Endothelial cell of umbilical vein (primary cell): Measurements from ENCODE around the gene ZCCHC14. TPM values are rescaled to one million over a fixed set of nuclear protein-coding genes. Genes with fewer than 3 reads are reported as not detected.

Source experiments
- BruUV-seq: library from RNA; stranded (reverse); fragments of 400-500 nt; replicated peaks from 2 replicates; lab custom pipeline; 2021; lab: Mats Ljungman, UMichigan
- CTCF ChIA-PET: fragments of 300-600, 350-600 bp; sonication (Branson Sonifier 250); formaldehyde crosslinking; loops from one replicate; lab custom pipeline; 2021; ENCODE audit warnings: antibody characterized with exemption, inconsistent platforms; lab: Charles Lee
- POLR2A ChIA-PET: fragments of 300-600, 350-600 bp; sonication (Branson Sonifier 250); formaldehyde crosslinking; loops from one replicate; lab custom pipeline; 2021; ENCODE audit warnings: antibody characterized with exemption, inconsistent platforms; lab: Charles Lee
- DNase-seq: peaks from one replicate; pipeline ENCODE4 v3.0.0-alpha.2; 2011; ENCODE audit warnings: low read depth, low spot score
- FAIRE-seq: peaks from 2 replicates; lab custom pipeline; 2011; peaks lifted over from hg19 to GRCh38; lab: Jason Lieb, UNC
- H2AFZ ChIP-seq: 2 replicates; pipeline ENCODE4 v1.6.0; 2012; ENCODE audit warnings: low read depth, low read length, control low read depth, inconsistent platforms
- H3K27ac ChIP-seq: 2 replicates; pipeline ENCODE4 v1.5.1; 2011; ENCODE audit warnings: low read depth, mild to moderate bottlenecking, control low read depth, low read length, moderate library complexity; ENCODE audit not compliant: insufficient read depth
- H3K27me3 ChIP-seq, 2 experiments: 2 replicates each; pipeline versions ENCODE4 v1.6.0 to v1.6.1; 2011; ENCODE audit warnings: low read length in 2 of 2, mixed read lengths in 1 of 2; ENCODE audit not compliant: control insufficient read depth in 2 of 2, insufficient read depth in 2 of 2
- H3K36me3 ChIP-seq, 2 experiments: 2 replicates in 1 of 2; 3 replicates in 1 of 2; pipeline ENCODE4 v1.5.1; 2011; ENCODE audit warnings: low read length in 2 of 2, mild to moderate bottlenecking in 1 of 2, moderate library complexity in 1 of 2; ENCODE audit not compliant: control insufficient read depth in 2 of 2, insufficient read depth in 2 of 2; ENCODE audit errors: extremely low read depth in 1 of 2
- H3K4me1 ChIP-seq: 3 replicates; pipeline ENCODE4 v1.5.1; 2011; ENCODE audit warnings: mild to moderate bottlenecking, low read length; ENCODE audit not compliant: control insufficient read depth, insufficient read depth; ENCODE audit errors: extremely low read depth
- H3K4me2 ChIP-seq: 2 replicates; pipeline ENCODE4 v1.6.1; 2011; ENCODE audit warnings: low read length, control low read depth, mixed read lengths; ENCODE audit not compliant: insufficient read depth
- H3K4me3 ChIP-seq, 3 experiments: fragments of 200-600 bp in 1 of 3; sonication (generic), shearing (Covaris generic) in 1 of 3; replicated peaks in 1 of 3; 2 replicates each; pipeline ENCODE4 v1.5.1; 2011 to 2016; ENCODE audit warnings: control low read depth in 3 of 3, low read length in 3 of 3, mild to moderate bottlenecking in 2 of 3, inconsistent platforms in 1 of 3, low read depth in 1 of 3, moderate library complexity in 1 of 3; ENCODE audit not compliant: insufficient read depth in 1 of 3
- H3K79me2 ChIP-seq: 2 replicates; pipeline ENCODE4 v1.6.0; 2012; ENCODE audit warnings: low read length, inconsistent platforms; ENCODE audit not compliant: control insufficient read depth, insufficient read depth
- H3K9ac ChIP-seq: replicated peaks from 2 replicates; pipeline ENCODE3; 2011; ENCODE audit warnings: low read length, control low read depth; ENCODE audit not compliant: insufficient read depth; ENCODE audit errors: extremely low read depth
- H3K9me1 ChIP-seq: replicated peaks from 3 replicates; pipeline ENCODE4 v1.6.0; 2011; ENCODE audit warnings: mild to moderate bottlenecking, low read length; ENCODE audit not compliant: control insufficient read depth, insufficient read depth; ENCODE audit errors: extremely low read depth
- H3K9me3 ChIP-seq: replicated peaks from 2 replicates; pipeline ENCODE4 v1.5.1; 2012; ENCODE audit warnings: low read length, inconsistent platforms; ENCODE audit not compliant: control insufficient read depth, insufficient read depth
- H4K20me1 ChIP-seq: replicated peaks from 2 replicates; pipeline ENCODE3; 2011; ENCODE audit warnings: mild to moderate bottlenecking, low read length; ENCODE audit not compliant: control insufficient read depth, insufficient read depth; ENCODE audit errors: extremely low read depth
- EZH2 ChIP-seq: IDR thresholded peaks from 2 replicates; pipeline ENCODE4 v1.6.1; 2012; ENCODE audit warnings: borderline replicate concordance, low read depth, mild to moderate bottlenecking, moderate library complexity, low read length, inconsistent platforms; ENCODE audit not compliant: severe bottlenecking
- FOS ChIP-seq: IDR thresholded peaks from 2 replicates; pipeline ENCODE4 v1.6.1; 2011; ENCODE audit warnings: mild to moderate bottlenecking, low read length, moderate library complexity, borderline replicate concordance; ENCODE audit not compliant: insufficient read depth
- GATA2 ChIP-seq: IDR thresholded peaks from 2 replicates; pipeline ENCODE4 v1.7.0; 2011; ENCODE audit warnings: low read depth, mild to moderate bottlenecking, moderate library complexity, mixed read lengths, low read length; ENCODE audit not compliant: insufficient read length, insufficient read depth
- JUN ChIP-seq: IDR thresholded peaks from 2 replicates; pipeline ENCODE4 v1.6.1; 2011; ENCODE audit warnings: borderline replicate concordance, low read depth; ENCODE audit not compliant: insufficient read length, insufficient read depth
- MYC ChIP-seq: IDR thresholded peaks from one replicate; pipeline ENCODE4 v1.6.1; 2011; ENCODE audit warnings: mild to moderate bottlenecking, low read depth, low read length
- POLR2A ChIP-seq: IDR thresholded peaks from 2 replicates; pipeline ENCODE4 v1.6.1; 2012; ENCODE audit warnings: low read depth, mild to moderate bottlenecking, control low read depth, low read length
- POLR2AphosphoS5 ChIP-seq: IDR thresholded peaks from 2 replicates; pipeline ENCODE4 v1.6.1; 2012; ENCODE audit warnings: low read depth, mild to moderate bottlenecking, control low read depth, low read length, moderate library complexity; ENCODE audit not compliant: insufficient read depth
- dilution Hi-C: fragments of 300-500 bp; cut with MboI; formaldehyde crosslinking; loops from one replicate; pipeline ENCODE4 v1.15.0; 2019; ENCODE audit warnings: low sequenced_read_pairs; ENCODE audit not compliant: extremely low pct_ligation_motif_present
- intact Hi-C: fragments of 100-400 bp; cut with micrococcal nuclease; formaldehyde crosslinking; loops from one replicate; pipeline ENCODE4 v1.10.0; 2022
- polyA plus RNA-seq, 4 experiments: library from polyadenylated mRNA; depleted of rRNA in 3 of 4; stranded (reverse) in 3 of 4; unstranded in 1 of 4; fragments of >200 nt; gene quantifications; 2 replicates each; pipeline versions ENCODE4 v1.2.1 to v1.2.3, GENCODE V29; 2011 to 2012; ENCODE audit warnings: missing spikeins in 1 of 4
- total RNA-seq: library from RNA; stranded (reverse); gene quantifications from 2 replicates; pipeline ENCODE4 v1.2.3, GENCODE V29; 2021
- TF ChIP-seq, protein P1 (sequence below): IDR thresholded peaks from 2 replicates; pipeline ENCODE4 v1.6.1; 2011; ENCODE audit not compliant: insufficient read depth, insufficient read length

ZCCHC14 gene
- total and polyA plus RNA-seq, 2 donors (not counting 3 experiments of a cell fraction or from before 2014, with no cell fraction given): 9.5 to 30.9 TPM

DNA sequence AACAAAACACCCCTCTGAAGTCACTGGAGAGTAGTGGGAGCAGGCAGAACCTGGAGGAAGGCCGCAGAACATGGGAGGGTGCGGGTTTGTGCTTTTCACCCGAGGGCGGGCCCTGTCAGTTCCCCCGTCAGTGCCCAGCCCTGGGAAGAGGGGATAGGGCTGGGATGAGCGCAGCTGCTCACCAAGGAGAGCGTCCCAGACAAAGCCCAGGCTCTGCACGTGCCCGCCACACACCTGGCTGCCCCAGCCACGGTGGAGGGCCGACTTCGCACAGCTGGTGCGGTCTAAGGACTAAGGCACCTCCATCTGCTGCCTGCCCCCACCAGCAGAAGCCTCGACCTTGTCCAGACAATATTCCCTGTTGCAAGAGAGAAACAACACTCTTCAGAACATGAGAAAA, 39.5 kb downstream of the ZCCHC14 start:
- dilution Hi-C loops (no loop called here), intact Hi-C loops (no loop called here)
- Histone ChIP-seq H4K20me1 (no peaks in the 10 kb centered on the region), H3K9me3 (no peaks in the 10 kb centered on the region), H3K79me2 (no peaks in the 10 kb centered on the region), H3K9me1 (no peaks in the 10 kb centered on the region), H2AFZ (no peak overlapping the region), H3K27ac (no peak overlapping the region), H3K27me3 (no peaks in the 10 kb centered on the region), H3K36me3 (peaks cover 0 to 13% of the 10 kb centered on the region in 2 experiments), H3K9ac (no peak overlapping the region), H3K4me2 (no peak overlapping the region), H3K4me1 (peaks cover 17% of the 10 kb centered on the region), H3K4me3 (no peak overlapping the region)
- FAIRE-seq: no peak
- CTCF ChIA-PET: interaction anchor here (0.6 to 1.0 kb wide), 2 partner anchors 16 to 36 kb away, joined by 4 read pairs; no protein-coding TSS in a partner anchor
- POLR2A ChIA-PET: no interaction called here
- TF ChIP-seq POLR2A (no peak), EZH2 (no peak), GATA2 (no peak), POLR2AphosphoS5 (no peak), JUN (no peak), FOS (no peak), MYC (no peak)
- TF ChIP-seq, protein P1, sequence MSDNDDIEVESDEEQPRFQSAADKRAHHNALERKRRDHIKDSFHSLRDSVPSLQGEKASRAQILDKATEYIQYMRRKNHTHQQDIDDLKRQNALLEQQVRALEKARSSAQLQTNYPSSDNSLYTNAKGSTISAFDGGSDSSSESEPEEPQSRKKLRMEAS: no peak
- no peak for DNase-seq
- no TSS peak for BruUV-seq
